HepG2 (cell line): ENCODE results near the gene LIMA1. TPM values are rescaled to one million over a fixed set of nuclear protein-coding genes. Genes with fewer than 3 reads are reported as not detected.

Experiments
- ATAC-seq: fragments of 200-7000 bp; cut with Tn5 transposase; 3 replicates; pipeline ENCODE4 v1.9.1; 2020; ENCODE audit warnings: mild to moderate bottlenecking, moderate library complexity
- BruUV-seq: library from RNA; stranded (reverse); fragments of 400-500 nt; replicated peaks from 2 replicates; lab custom pipeline; 2021; lab: Mats Ljungman, UMichigan
- CTCF ChIA-PET: fragments of 300-600 bp; formaldehyde crosslinking; extraction: SDS; loops from one replicate; lab custom pipeline; 2021; ENCODE audit warnings: low total read pairs, inconsistent platforms, low intra/inter-chr PET ratio; lab: Yijun Ruan, JAX
- POLR2A ChIA-PET: fragments of 350-600 bp; sonication (Branson Sonifier 250); formaldehyde crosslinking; loops from one replicate; lab custom pipeline; 2020; ENCODE audit warnings: antibody characterized with exemption, inconsistent platforms; lab: Yijun Ruan, JAX
- DNase-seq: peaks from one replicate; pipeline ENCODE4 v3.0.0-alpha.2; 2015; ENCODE audit warnings: low spot score
- FAIRE-seq: peaks from 3 replicates; lab custom pipeline; 2011; peaks lifted over from hg19 to GRCh38; lab: Jason Lieb, UNC
- H2AFZ ChIP-seq: one replicate; pipeline ENCODE4 v1.6.1; 2011; ENCODE audit warnings: low read length, inconsistent platforms
- H3K27ac ChIP-seq: fragments of 300-600 bp; 3 replicates; pipeline ENCODE4 v1.8.0; 2011; ENCODE audit warnings: mixed run types, mild to moderate bottlenecking, mixed read lengths, low read length, inconsistent platforms; ENCODE audit not compliant: insufficient read depth; ENCODE audit errors: extremely low read length
- H3K27me3 ChIP-seq, 2 experiments: fragments of 200-600 bp in 1 of 2; 2 replicates in 1 of 2; 3 replicates in 1 of 2; pipeline versions ENCODE4 v1.6.0 to v1.8.0; 2011; ENCODE audit warnings: low read length in 2 of 2, mild to moderate bottlenecking in 2 of 2, moderate library complexity in 2 of 2, inconsistent platforms in 1 of 2; ENCODE audit not compliant: insufficient read depth in 2 of 2, control insufficient read depth in 1 of 2
- H3K36me3 ChIP-seq, 2 experiments: fragments of 200-600 bp in 1 of 2; replicated peaks in 1 of 2; 2 replicates in 1 of 2; 3 replicates in 1 of 2; pipeline versions ENCODE4 v1.5.1 to v1.8.0; 2011; ENCODE audit warnings: low read length in 2 of 2, inconsistent platforms in 1 of 2; ENCODE audit not compliant: insufficient read depth in 2 of 2, control insufficient read depth in 1 of 2
- H3K4me1 ChIP-seq: 2 replicates; pipeline ENCODE4 v1.5.1; 2012; ENCODE audit warnings: low read length, inconsistent platforms; ENCODE audit not compliant: insufficient read depth
- H3K4me2 ChIP-seq: 2 replicates; pipeline ENCODE4 v1.6.0; 2011; ENCODE audit warnings: low read depth, low read length, inconsistent platforms
- H3K4me3 ChIP-seq, 3 experiments: fragments of 200-600 bp in 1 of 3; sonication (generic), shearing (Covaris generic) in 1 of 3; replicated peaks in 1 of 3; 2 replicates each; pipeline ENCODE4 v1.5.1; 2011 to 2016; ENCODE audit warnings: low read length in 3 of 3, inconsistent platforms in 2 of 3, low read depth in 2 of 3, mild to moderate bottlenecking in 2 of 3, control low read depth in 1 of 3, mixed read lengths in 1 of 3; ENCODE audit not compliant: insufficient read depth in 1 of 3
- H3K79me2 ChIP-seq: one replicate; pipeline ENCODE4 v1.6.1; 2011; ENCODE audit warnings: low read length, inconsistent platforms; ENCODE audit not compliant: insufficient read depth
- H3K9ac ChIP-seq: 2 replicates; pipeline ENCODE4 v1.6.0; 2011; ENCODE audit warnings: mild to moderate bottlenecking, low read depth, low read length, inconsistent platforms; ENCODE audit not compliant: insufficient read depth
- H3K9me3 ChIP-seq: 2 replicates; pipeline ENCODE4 v1.5.1; 2012; ENCODE audit warnings: mild to moderate bottlenecking, low read length
- H4K20me1 ChIP-seq: 2 replicates; pipeline ENCODE4 v1.6.0; 2011; ENCODE audit warnings: inconsistent platforms, mild to moderate bottlenecking, low read length, moderate library complexity; ENCODE audit not compliant: insufficient read depth
- ARNTL ChIP-seq: sonication (generic); formaldehyde crosslinking; IDR thresholded peaks from 2 replicates; pipeline ENCODE4 v1.4.0; 2020; ENCODE audit warnings: mild to moderate bottlenecking, missing genetic modification reagents
- ATF7 ChIP-seq, 2 experiments: fragments of 450-650 bp in 1 of 2; sonication (generic) in 1 of 2; formaldehyde crosslinking in 1 of 2; IDR thresholded peaks; 2 replicates each; pipeline versions ENCODE4 v1.4.0 to v1.6.1; 2016 to 2020; ENCODE audit warnings: antibody characterized with exemption in 1 of 2, mild to moderate bottlenecking in 1 of 2, missing genetic modification reagents in 1 of 2
- CBX5 ChIP-seq: sonication (generic); formaldehyde crosslinking; IDR thresholded peaks from 2 replicates; pipeline ENCODE4 v1.4.0; 2020; ENCODE audit warnings: missing genetic modification reagents, borderline replicate concordance
- GABPB1 ChIP-seq: IDR thresholded peaks from 2 replicates; pipeline ENCODE4 v1.6.1; 2016; ENCODE audit warnings: mild to moderate bottlenecking, missing genetic modification reagents, moderate library complexity, missing compliant biosample characterization
- IKZF1 ChIP-seq: fragments of 450-650 bp; IDR thresholded peaks from 2 replicates; pipeline ENCODE4 v1.7.1; 2016
- KLF12 ChIP-seq: sonication (generic); formaldehyde crosslinking; IDR thresholded peaks from 2 replicates; pipeline ENCODE4 v1.4.0; 2020; ENCODE audit warnings: missing genetic modification reagents, borderline replicate concordance
- MBNL3 ChIP-seq: fragments of 250-450 bp; sonication (Bioruptor Pico); conservative IDR thresholded peaks from 2 replicates; pipeline ENCODE4 v1.8.0; 2022; ENCODE audit warnings: mild to moderate bottlenecking, inconsistent platforms
- MTF1 ChIP-seq: sonication (generic); formaldehyde crosslinking; IDR thresholded peaks from 2 replicates; pipeline ENCODE4 v1.5.0; 2020; ENCODE audit warnings: missing genetic modification reagents
- NAIF1 ChIP-seq: sonication (generic); formaldehyde crosslinking; IDR thresholded peaks from 2 replicates; pipeline ENCODE4 v1.5.0; 2020; ENCODE audit warnings: mild to moderate bottlenecking, missing genetic modification reagents, borderline replicate concordance
- RAD51 ChIP-seq: fragments of 450-650 bp; IDR thresholded peaks from 2 replicates; pipeline ENCODE4 v1.6.1; 2016; ENCODE audit warnings: borderline replicate concordance
- RBAK ChIP-seq: sonication (generic); formaldehyde crosslinking; IDR thresholded peaks from 2 replicates; pipeline ENCODE4 v1.5.1; 2020; ENCODE audit warnings: mild to moderate bottlenecking, missing genetic modification reagents
- RBFOX2 ChIP-seq: fragments of 200-400 bp; formaldehyde crosslinking; IDR thresholded peaks from 2 replicates; pipeline ENCODE4 v1.6.1; 2017; ENCODE audit warnings: low read depth, mild to moderate bottlenecking, low read length
- SNAI1 ChIP-seq: sonication (generic); formaldehyde crosslinking; IDR thresholded peaks from 2 replicates; pipeline ENCODE4 v1.5.0; 2020; ENCODE audit warnings: mild to moderate bottlenecking, missing genetic modification reagents, borderline replicate concordance
- SPEN ChIP-seq: sonication (generic); formaldehyde crosslinking; IDR thresholded peaks from 2 replicates; pipeline ENCODE4 v1.5.1; 2020; ENCODE audit warnings: low read depth, mild to moderate bottlenecking, missing genetic modification reagents
- THAP11 ChIP-seq: IDR thresholded peaks from 2 replicates; pipeline ENCODE4 v1.6.1; 2016; ENCODE audit warnings: missing biosample characterization, missing genetic modification reagents
- THAP7 ChIP-seq: sonication (generic); formaldehyde crosslinking; IDR thresholded peaks from 2 replicates; pipeline ENCODE4 v1.8.1; 2023; ENCODE audit warnings: mild to moderate bottlenecking, missing genetic modification reagents
- TP53 ChIP-seq: sonication (generic); formaldehyde crosslinking; conservative IDR thresholded peaks from 2 replicates; pipeline ENCODE4 v1.4.0; 2020; ENCODE audit warnings: missing genetic modification reagents
- ZNF275 ChIP-seq: sonication (generic); formaldehyde crosslinking; IDR thresholded peaks from 2 replicates; pipeline ENCODE4 v1.8.0; 2022; ENCODE audit warnings: missing genetic modification reagents, mild to moderate bottlenecking, inconsistent platforms, borderline replicate concordance
- ZNF484 ChIP-seq: sonication (generic); formaldehyde crosslinking; IDR thresholded peaks from 2 replicates; pipeline ENCODE4 v1.5.1; 2020; ENCODE audit warnings: mild to moderate bottlenecking, low read depth, missing genetic modification reagents, borderline replicate concordance
- ZNF605 ChIP-seq: sonication (generic); formaldehyde crosslinking; IDR thresholded peaks from 2 replicates; pipeline ENCODE4 v1.8.0; 2022; ENCODE audit warnings: mild to moderate bottlenecking, missing genetic modification reagents
- ZNF777 ChIP-seq: sonication (generic); formaldehyde crosslinking; IDR thresholded peaks from 2 replicates; pipeline ENCODE4 v1.4.0; 2020; ENCODE audit warnings: missing genetic modification reagents
- ZSCAN9 ChIP-seq: IDR thresholded peaks from 2 replicates; pipeline ENCODE4 v1.6.1; 2016; ENCODE audit warnings: borderline replicate concordance
- WGBS: methylation state at CpG from one replicate; pipeline ENCODE4 v1.1.6; 2017; ENCODE audit warnings: low lambda C conversion rate; 5-methylcytosine and 5-hydroxymethylcytosine counted together
- in situ Hi-C: cut with HindIII; loops from 2 replicates; pipeline ENCODE4 v1.10.0; 2017; ENCODE audit warnings: low pct_unique_long_range_greater_than_20kb; ENCODE audit not compliant: extremely low pct_ligation_motif_present
- intact Hi-C: fragments of 100-400 bp; cut with micrococcal nuclease; formaldehyde crosslinking; loops from one replicate; pipeline ENCODE4 v1.10.0; 2022; ENCODE audit not compliant: unreplicated experiment
- polyA plus RNA-seq, 8 experiments: library from polyadenylated mRNA; depleted of rRNA in 3 of 8; stranded (reverse) in 7 of 8; unstranded in 1 of 8; fragments of >200 nt; fragmentation: Illumina TruSeq in 4 of 8; extraction: Trizol in 4 of 8; gene quantifications; 2 replicates each; pipeline versions ENCODE4 v1.2.1 to v1.2.3, GENCODE V29; 2011 to 2016; ENCODE audit warnings: low read depth in 4 of 8, missing spikeins in 1 of 8, mixed read lengths in 1 of 8; ENCODE audit not compliant: insufficient read depth in 1 of 8
- total RNA-seq, 5 experiments: library from RNA; depleted of rRNA; stranded (reverse); fragments of >200 nt; fragmentation: Illumina TruSeq; extraction: Trizol; gene quantifications; 2 replicates each; pipeline ENCODE4 v1.2.3, GENCODE V29; 2016; ENCODE audit warnings: low read depth in 1 of 5
- TF ChIP-seq, protein P1 (sequence below): sonication (generic); formaldehyde crosslinking; IDR thresholded peaks from 2 replicates; pipeline ENCODE4 v1.5.1; 2020; ENCODE audit warnings: missing genetic modification reagents, mild to moderate bottlenecking, borderline replicate concordance

LIMA1 gene
- total and polyA plus RNA-seq, 2 of the 13 experiments (the other 11 are each of a cell fraction or from before 2014, with no cell fraction given) = 13.0 to 19.8 TPM

DNA sequence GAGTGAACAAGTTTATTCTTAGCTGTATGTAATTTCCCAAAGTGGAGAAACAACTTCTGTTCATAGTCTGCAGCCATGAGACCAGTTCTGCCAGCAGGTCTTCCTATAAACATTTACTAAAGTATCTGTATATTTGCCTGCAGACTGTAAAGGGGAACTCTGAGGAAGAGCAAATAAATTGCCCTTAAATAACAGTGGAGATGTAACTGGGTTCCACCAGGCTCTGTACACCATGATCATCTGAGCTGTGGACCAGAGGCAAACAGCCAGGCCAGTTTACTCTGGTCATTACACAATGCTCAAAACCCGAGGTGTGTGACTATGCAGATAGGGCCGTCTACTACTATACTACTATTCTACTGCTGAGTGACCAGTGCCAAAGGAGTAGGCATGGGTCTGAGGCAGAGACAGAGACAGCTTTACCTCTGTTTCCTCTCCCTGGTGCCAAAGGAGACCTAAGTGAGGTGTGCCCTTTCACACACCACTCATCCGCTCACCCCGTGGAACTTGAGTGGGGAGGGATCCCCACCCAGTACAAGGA, 95.0 kb downstream of the LIMA1 start:
- ATAC-seq (peak; percentile 100), FAIRE-seq (peak; percentile 90), DNase-seq (peak; percentile 93)
- peak overlapping the region; percentile 59 for H3K27ac ChIP-seq
- H3K4me1 ChIP-seq = peaks cover 40% of the 10 kb centered on the region
- no peak overlapping the region for H3K9ac ChIP-seq
- no peaks in the 10 kb centered on the region for H4K20me1 ChIP-seq
- no peaks in the 10 kb centered on the region for H3K9me3 ChIP-seq
- ChIA-PET CTCF (no interaction called here), POLR2A (interaction anchor here (1.0 to 1.1 kb wide), 2 partner anchors 84 to 95 kb away, joined by 3 read pairs; partner anchors contain the start of gene LIMA1)
- H3K79me2 ChIP-seq = no peaks in the 10 kb centered on the region
- peak overlapping the region; percentile 59 for H3K4me2 ChIP-seq
- no TSS peak for BruUV-seq
- no peak overlapping the region for H2AFZ ChIP-seq
- intact Hi-C loops = loop anchor here (2.0 kb wide), 1 partner anchor 126 kb away; no protein-coding TSS in a partner anchor
- no peaks in the 10 kb centered on the region for H3K27me3 ChIP-seq
- in situ Hi-C loops = loop anchor here (10.0 kb wide), 1 partner anchor 126 kb away; no protein-coding TSS in a partner anchor
- H3K36me3 ChIP-seq = peaks cover 0 to 3% of the 10 kb centered on the region in 2 experiments; a peak in 3 of 5 replicates
- WGBS = 50% methylated on average over 3 of the region's 4 CpGs
- H3K4me3 ChIP-seq = no peak overlapping the region; a peak in 1 of 6 replicates
- no peak for TF ChIP-seq TP53 (CRISPR knock-in tag)
- TF ChIP-seq SPEN (CRISPR knock-in tag) = 0 out of 2 replicates have a peak, but pooled peaks have one; percentile 25
- TF ChIP-seq KLF12 = no peak
- no peak for TF ChIP-seq ZNF777 (CRISPR knock-in tag)
- no peak for TF ChIP-seq ZNF605 (CRISPR knock-in tag)
- TF ChIP-seq ARNTL (CRISPR knock-in tag) = no peak
- TF ChIP-seq IKZF1 = no peak
- TF ChIP-seq MTF1 = no peak
- no peak for TF ChIP-seq THAP11 (CRISPR knock-in tag)
- no peak for TF ChIP-seq ZSCAN9 (CRISPR knock-in tag)
- TF ChIP-seq CBX5 (CRISPR knock-in tag) = no peak
- no peak for TF ChIP-seq RBAK (CRISPR knock-in tag)
- no peak for TF ChIP-seq ZNF484 (CRISPR knock-in tag)
- TF ChIP-seq, protein P1, sequence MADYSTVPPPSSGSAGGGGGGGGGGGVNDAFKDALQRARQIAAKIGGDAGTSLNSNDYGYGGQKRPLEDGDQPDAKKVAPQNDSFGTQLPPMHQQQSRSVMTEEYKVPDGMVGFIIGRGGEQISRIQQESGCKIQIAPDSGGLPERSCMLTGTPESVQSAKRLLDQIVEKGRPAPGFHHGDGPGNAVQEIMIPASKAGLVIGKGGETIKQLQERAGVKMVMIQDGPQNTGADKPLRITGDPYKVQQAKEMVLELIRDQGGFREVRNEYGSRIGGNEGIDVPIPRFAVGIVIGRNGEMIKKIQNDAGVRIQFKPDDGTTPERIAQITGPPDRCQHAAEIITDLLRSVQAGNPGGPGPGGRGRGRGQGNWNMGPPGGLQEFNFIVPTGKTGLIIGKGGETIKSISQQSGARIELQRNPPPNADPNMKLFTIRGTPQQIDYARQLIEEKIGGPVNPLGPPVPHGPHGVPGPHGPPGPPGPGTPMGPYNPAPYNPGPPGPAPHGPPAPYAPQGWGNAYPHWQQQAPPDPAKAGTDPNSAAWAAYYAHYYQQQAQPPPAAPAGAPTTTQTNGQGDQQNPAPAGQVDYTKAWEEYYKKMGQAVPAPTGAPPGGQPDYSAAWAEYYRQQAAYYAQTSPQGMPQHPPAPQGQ (CRISPR knock-in tag) = no peak
- no peak for TF ChIP-seq RBFOX2
- TF ChIP-seq NAIF1 (CRISPR knock-in tag) = no peak
- no peak for TF ChIP-seq GABPB1 (CRISPR knock-in tag)
- TF ChIP-seq THAP7 (CRISPR knock-in tag) = no peak
- no peak for TF ChIP-seq ATF7 (IDR thresholded peaks at IDR 0.05)
- TF ChIP-seq ATF7 (CRISPR knock-in tag; IDR thresholded peaks at IDR 0.05) = no peak
- TF ChIP-seq MBNL3 (CRISPR knock-in tag) = no peak
- TF ChIP-seq RAD51 = no peak
- TF ChIP-seq ZNF275 (CRISPR knock-in tag) = no peak
- TF ChIP-seq SNAI1 (CRISPR knock-in tag) = no peak
